Dedifferentiated amniotic fluid mesenchymal stem cell (primary cell): ENCODE data around the gene TRAPPC8.

Experiments
- DNase-seq: peaks from one replicate; pipeline ENCODE4 v3.0.0-alpha.2; 2016; ENCODE audit errors: extremely low spot score

The TRAPPC8 gene

DNA sequence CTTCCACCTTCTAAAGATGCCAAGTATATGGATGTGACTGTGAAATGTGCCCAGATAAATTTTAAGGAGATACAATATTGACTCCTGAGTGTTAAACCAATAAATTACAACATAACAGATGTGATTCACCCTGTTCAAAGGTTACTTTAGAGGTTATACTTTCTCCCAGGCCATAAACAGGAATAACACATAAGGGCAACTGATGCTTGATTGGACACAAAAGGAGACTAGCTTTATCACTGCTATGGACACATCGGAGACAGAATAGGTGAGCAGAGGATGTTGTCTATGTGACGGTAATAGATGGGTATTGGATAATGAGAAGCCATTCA, 150.4 kb downstream of the TRAPPC8 start:
- DNase-seq, result no peak

DNA sequence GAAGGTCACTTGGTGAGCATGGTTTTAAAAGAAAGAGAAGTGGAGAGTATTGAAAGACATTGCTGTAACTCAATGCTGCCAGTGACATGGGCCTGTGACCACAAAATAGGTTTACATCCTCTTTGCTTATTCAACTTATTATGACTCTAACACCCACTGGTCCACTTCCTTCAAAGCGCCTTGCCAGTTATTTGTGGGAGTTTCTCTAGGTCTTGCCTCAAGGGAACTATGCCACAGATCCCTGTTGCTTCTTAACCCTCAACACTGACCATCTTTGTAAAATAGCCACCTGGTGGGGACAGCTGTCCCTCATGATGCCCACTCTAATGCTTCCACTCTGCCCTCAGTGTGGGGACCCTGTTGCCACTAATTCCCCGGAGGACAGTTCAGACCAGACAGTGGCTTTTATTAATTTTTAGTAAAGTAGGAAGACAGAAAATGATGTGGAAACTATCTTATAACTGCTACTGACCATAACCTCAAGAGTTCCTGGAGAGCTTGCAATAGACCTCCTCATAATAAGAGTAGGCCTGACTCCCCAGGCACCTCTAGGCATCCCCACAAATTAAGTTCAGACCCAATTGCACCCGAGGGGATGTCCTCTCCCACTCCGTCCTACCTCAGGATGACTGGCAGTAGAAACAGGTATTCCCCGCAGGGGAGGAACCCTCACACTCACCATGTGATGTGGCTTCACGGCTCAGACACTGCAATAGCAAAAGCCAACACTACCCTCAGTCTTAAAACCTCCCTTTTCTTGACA, 150.9 kb downstream of the TRAPPC8 start:
- DNase-seq, result no peak

DNA sequence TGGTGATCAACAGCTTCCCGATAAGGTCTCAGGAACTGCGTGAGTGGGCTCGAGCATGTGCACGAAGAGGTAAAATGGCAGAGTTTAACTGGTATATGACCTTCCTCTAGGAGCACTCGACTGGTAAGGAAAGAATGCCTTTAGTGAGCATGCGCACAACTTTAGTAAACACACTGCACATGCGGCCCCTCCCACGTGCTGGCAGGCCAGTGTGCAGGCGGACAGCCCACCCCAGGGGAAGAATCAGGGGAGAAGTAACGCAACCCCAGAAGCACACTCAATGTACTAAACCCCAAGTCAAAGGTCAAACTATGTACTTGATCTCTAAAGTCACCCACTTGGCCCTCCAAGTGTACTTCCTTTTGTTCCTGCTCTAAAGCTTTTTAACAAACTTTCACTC, 153.5 kb downstream of the TRAPPC8 start:
- DNase-seq, result no peak

DNA sequence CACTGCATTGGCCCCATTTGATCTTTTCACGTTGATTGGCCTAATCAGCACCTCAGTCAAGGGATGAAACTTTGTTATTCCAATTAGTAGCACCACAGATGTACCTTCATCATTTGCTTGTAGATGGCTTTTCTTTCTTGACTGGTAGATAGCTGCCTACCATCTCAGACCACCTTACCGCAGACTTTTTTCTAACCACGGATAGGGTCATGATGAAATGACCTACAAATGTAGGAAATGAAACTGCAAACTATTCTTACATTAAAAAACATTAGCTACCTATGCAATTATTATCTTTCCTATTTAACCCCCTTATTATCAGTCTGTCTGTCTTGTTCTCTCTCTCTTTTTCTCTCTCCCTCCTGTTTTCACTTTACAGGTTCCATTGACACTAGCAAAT, 159.9 kb downstream of the TRAPPC8 start:
- DNase-seq, result no peak
